Glomerular visceral epithelial cell (primary cell): Measurements from ENCODE around the gene KRT26.

Source experiments
- DNase-seq: peaks from one replicate; pipeline ENCODE4 v3.0.0-alpha.2; 2016; ENCODE audit errors: extremely low spot score

KRT26 gene

GRCh38 chr17:40730970-40731369, 41.0 kb downstream of the KRT26 start:
- no peak for DNase-seq

GRCh38 chr17:40727447-40728231, 44.4 kb downstream of the KRT26 start:
- peak; percentile 83 for DNase-seq

- DNase-seq: no peak
These were observed 45.1 kb downstream of the KRT26 start for GRCh38 chr17:40726919-40727318.

- no peak for DNase-seq
These were observed 47.3 kb downstream of the KRT26 start for GRCh38 chr17:40724656-40725055.

- peak; percentile 37 for DNase-seq
These were observed 49.8 kb downstream of the KRT26 start for GRCh38 chr17:40722241-40722640.

- DNase-seq: peak; percentile 38
These were observed 51.1 kb downstream of the KRT26 start for GRCh38 chr17:40720899-40721298.

GRCh38 chr17:40718930-40719329, 53.1 kb downstream of the KRT26 start:
- no peak for DNase-seq

- DNase-seq: no peak
These were observed 54.2 kb downstream of the KRT26 start for GRCh38 chr17:40717776-40718175.
